ENCODE results near the gene DRC7.

DNA sequence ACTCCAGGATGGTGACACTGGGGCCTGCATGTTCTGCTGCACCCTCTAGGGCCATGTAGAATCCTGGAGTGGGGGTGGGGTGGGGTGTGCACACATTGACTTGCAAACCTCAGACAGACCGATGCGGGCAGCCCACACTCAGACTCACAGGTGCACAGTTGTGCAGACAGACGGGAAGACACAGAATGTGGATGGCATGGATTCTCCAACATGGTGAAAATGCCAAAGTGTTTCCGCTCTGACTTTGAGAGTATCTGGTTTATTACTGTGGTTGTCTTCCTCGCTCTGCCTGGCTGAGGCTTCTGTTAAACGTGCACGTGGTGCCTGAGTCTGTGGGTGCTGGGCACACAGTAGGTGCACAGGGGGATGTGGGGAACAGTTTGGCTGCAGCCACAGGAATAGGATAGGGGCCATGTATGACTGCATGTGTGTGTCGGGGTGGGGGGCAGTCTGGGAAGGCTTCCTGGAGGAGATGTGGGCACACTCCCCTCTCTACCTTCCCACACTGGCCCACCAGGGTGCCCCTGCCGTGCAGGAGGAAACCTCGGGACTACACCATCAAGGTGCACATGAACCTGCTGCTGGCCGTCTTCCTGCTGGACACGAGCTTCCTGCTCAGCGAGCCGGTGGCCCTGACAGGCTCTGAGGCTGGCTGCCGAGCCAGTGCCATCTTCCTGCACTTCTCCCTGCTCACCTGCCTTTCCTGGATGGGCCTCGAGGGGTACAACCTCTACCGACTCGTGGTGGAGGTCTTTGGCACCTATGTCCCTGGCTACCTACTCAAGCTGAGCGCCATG is 35.5 kb upstream of the DRC7 start:
- TF ChIP-seq, protein P1, sequence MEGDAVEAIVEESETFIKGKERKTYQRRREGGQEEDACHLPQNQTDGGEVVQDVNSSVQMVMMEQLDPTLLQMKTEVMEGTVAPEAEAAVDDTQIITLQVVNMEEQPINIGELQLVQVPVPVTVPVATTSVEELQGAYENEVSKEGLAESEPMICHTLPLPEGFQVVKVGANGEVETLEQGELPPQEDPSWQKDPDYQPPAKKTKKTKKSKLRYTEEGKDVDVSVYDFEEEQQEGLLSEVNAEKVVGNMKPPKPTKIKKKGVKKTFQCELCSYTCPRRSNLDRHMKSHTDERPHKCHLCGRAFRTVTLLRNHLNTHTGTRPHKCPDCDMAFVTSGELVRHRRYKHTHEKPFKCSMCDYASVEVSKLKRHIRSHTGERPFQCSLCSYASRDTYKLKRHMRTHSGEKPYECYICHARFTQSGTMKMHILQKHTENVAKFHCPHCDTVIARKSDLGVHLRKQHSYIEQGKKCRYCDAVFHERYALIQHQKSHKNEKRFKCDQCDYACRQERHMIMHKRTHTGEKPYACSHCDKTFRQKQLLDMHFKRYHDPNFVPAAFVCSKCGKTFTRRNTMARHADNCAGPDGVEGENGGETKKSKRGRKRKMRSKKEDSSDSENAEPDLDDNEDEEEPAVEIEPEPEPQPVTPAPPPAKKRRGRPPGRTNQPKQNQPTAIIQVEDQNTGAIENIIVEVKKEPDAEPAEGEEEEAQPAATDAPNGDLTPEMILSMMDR (IDR thresholded peaks at IDR 0.05; ENCODE audit: low read depth, low read length, missing input control), result no peak
- TF ChIP-seq SP1 (IDR thresholded peaks at IDR 0.05) (no peak), NR2F2 (IDR thresholded peaks at IDR 0.05) (no peak), RAD21 (IDR thresholded peaks at IDR 0.05) (no peak), HNF4A (conservative IDR thresholded peaks at IDR 0.05) (no peak), HNF4G (IDR thresholded peaks at IDR 0.05) (no peak), JUND (IDR thresholded peaks at IDR 0.05) (no peak), TAF1 (conservative IDR thresholded peaks at IDR 0.05) (no peak)
- TF ChIP-seq, protein P2, sequence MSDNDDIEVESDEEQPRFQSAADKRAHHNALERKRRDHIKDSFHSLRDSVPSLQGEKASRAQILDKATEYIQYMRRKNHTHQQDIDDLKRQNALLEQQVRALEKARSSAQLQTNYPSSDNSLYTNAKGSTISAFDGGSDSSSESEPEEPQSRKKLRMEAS (IDR thresholded peaks at IDR 0.05), result no peak
- TF ChIP-seq, protein P3, sequence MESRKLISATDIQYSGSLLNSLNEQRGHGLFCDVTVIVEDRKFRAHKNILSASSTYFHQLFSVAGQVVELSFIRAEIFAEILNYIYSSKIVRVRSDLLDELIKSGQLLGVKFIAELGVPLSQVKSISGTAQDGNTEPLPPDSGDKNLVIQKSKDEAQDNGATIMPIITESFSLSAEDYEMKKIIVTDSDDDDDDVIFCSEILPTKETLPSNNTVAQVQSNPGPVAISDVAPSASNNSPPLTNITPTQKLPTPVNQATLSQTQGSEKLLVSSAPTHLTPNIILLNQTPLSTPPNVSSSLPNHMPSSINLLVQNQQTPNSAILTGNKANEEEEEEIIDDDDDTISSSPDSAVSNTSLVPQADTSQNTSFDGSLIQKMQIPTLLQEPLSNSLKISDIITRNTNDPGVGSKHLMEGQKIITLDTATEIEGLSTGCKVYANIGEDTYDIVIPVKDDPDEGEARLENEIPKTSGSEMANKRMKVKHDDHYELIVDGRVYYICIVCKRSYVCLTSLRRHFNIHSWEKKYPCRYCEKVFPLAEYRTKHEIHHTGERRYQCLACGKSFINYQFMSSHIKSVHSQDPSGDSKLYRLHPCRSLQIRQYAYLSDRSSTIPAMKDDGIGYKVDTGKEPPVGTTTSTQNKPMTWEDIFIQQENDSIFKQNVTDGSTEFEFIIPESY (IDR thresholded peaks at IDR 0.05), result no peak
- TF ChIP-seq, protein P4, sequence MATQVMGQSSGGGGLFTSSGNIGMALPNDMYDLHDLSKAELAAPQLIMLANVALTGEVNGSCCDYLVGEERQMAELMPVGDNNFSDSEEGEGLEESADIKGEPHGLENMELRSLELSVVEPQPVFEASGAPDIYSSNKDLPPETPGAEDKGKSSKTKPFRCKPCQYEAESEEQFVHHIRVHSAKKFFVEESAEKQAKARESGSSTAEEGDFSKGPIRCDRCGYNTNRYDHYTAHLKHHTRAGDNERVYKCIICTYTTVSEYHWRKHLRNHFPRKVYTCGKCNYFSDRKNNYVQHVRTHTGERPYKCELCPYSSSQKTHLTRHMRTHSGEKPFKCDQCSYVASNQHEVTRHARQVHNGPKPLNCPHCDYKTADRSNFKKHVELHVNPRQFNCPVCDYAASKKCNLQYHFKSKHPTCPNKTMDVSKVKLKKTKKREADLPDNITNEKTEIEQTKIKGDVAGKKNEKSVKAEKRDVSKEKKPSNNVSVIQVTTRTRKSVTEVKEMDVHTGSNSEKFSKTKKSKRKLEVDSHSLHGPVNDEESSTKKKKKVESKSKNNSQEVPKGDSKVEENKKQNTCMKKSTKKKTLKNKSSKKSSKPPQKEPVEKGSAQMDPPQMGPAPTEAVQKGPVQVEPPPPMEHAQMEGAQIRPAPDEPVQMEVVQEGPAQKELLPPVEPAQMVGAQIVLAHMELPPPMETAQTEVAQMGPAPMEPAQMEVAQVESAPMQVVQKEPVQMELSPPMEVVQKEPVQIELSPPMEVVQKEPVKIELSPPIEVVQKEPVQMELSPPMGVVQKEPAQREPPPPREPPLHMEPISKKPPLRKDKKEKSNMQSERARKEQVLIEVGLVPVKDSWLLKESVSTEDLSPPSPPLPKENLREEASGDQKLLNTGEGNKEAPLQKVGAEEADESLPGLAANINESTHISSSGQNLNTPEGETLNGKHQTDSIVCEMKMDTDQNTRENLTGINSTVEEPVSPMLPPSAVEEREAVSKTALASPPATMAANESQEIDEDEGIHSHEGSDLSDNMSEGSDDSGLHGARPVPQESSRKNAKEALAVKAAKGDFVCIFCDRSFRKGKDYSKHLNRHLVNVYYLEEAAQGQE (IDR thresholded peaks at IDR 0.05), result no peak
